WTC11 (cell line): Measurements from ENCODE around the gene OSR1. TPM values are rescaled to one million over a fixed set of nuclear protein-coding genes. Genes with fewer than 3 reads are reported as not detected.

Source experiments
- ATAC-seq: fragments of 200-7000 bp; cut with Tn5 transposase; 2 replicates; pipeline ENCODE4 v1.10.0; 2021; ENCODE audit warnings: mild to moderate bottlenecking, moderate library complexity
- CTCF ChIA-PET: fragments of 300-600 bp; sonication (Branson Sonifier 250); formaldehyde crosslinking; loops from one replicate; lab custom pipeline; 2021; ENCODE audit warnings: antibody characterized with exemption; lab: Charles Lee
- POLR2A ChIA-PET: fragments of 350-600 bp; sonication (Branson Sonifier 250); formaldehyde crosslinking; loops from one replicate; lab custom pipeline; 2021; ENCODE audit warnings: antibody characterized with exemption; lab: Charles Lee
- DNase-seq: peaks from one replicate; pipeline ENCODE4 v3.0.0; 2021; ENCODE audit warnings: low spot score
- H3K27ac Mint-ChIP-seq: 2 replicates; pipeline ENCODE4 v1.8.0; 2021; ENCODE audit warnings: mixed read lengths
- H3K27me3 Mint-ChIP-seq: 2 replicates; pipeline ENCODE4 v1.8.0; 2021; ENCODE audit warnings: low read depth, mild to moderate bottlenecking, moderate library complexity, mixed read lengths
- H3K36me3 Mint-ChIP-seq: 2 replicates; pipeline ENCODE4 v1.8.0; 2021; ENCODE audit warnings: mixed read lengths
- H3K4me1 Mint-ChIP-seq: 2 replicates; pipeline ENCODE4 v1.8.0; 2022; ENCODE audit warnings: mixed read lengths
- H3K4me3 Mint-ChIP-seq: 2 replicates; pipeline ENCODE4 v1.8.0; 2021; ENCODE audit warnings: mild to moderate bottlenecking, moderate library complexity, mixed read lengths
- H3K9me3 Mint-ChIP-seq: 2 replicates; pipeline ENCODE4 v1.8.0; 2021; ENCODE audit warnings: mixed read lengths
- ATF1 ChIP-seq: sonication (generic); formaldehyde crosslinking; IDR thresholded peaks from 2 replicates; pipeline ENCODE4 v1.8.1; 2023; ENCODE audit warnings: mild to moderate bottlenecking, moderate library complexity, missing genetic modification reagents
- CREB1 ChIP-seq: sonication (generic); formaldehyde crosslinking; IDR thresholded peaks from 2 replicates; pipeline ENCODE4 v1.8.0; 2023; ENCODE audit warnings: mild to moderate bottlenecking, missing genetic modification reagents
- CREM ChIP-seq: sonication (generic); formaldehyde crosslinking; IDR thresholded peaks from 2 replicates; pipeline ENCODE4 v1.8.1; 2022; ENCODE audit warnings: mild to moderate bottlenecking, missing genetic modification reagents, moderate library complexity
- EMX1 ChIP-seq: fragments of 250-450 bp; sonication (Bioruptor Pico); IDR thresholded peaks from 2 replicates; pipeline ENCODE4 v1.8.0; 2021; ENCODE audit warnings: mild to moderate bottlenecking
- GTF2I ChIP-seq: fragments of 250-450 bp; sonication (Bioruptor Pico); conservative IDR thresholded peaks from 2 replicates; pipeline ENCODE4 v1.4.0; 2021; ENCODE audit warnings: mild to moderate bottlenecking
- KAT7 ChIP-seq: sonication (generic); formaldehyde crosslinking; IDR thresholded peaks from 2 replicates; pipeline ENCODE4 v1.8.1; 2023; ENCODE audit warnings: missing genetic modification reagents, mild to moderate bottlenecking, borderline replicate concordance
- MYBL2 ChIP-seq: sonication (generic); formaldehyde crosslinking; IDR thresholded peaks from 2 replicates; pipeline ENCODE4 v1.8.1; 2023; ENCODE audit warnings: mild to moderate bottlenecking, moderate library complexity, missing genetic modification reagents
- SP1 ChIP-seq: sonication (generic); formaldehyde crosslinking; conservative IDR thresholded peaks from 2 replicates; pipeline ENCODE4 v1.8.1; 2022; ENCODE audit warnings: missing genetic modification reagents
- TEAD1 ChIP-seq: sonication (generic); formaldehyde crosslinking; IDR thresholded peaks from 2 replicates; pipeline ENCODE4 v1.8.0; 2022; ENCODE audit warnings: mild to moderate bottlenecking, missing genetic modification reagents
- TEAD4 ChIP-seq: sonication (generic); formaldehyde crosslinking; IDR thresholded peaks from 2 replicates; pipeline ENCODE4 v1.8.0; 2022; ENCODE audit warnings: mild to moderate bottlenecking, missing genetic modification reagents
- ZNF138 ChIP-seq: sonication (generic); formaldehyde crosslinking; conservative IDR thresholded peaks from 2 replicates; pipeline ENCODE4 v1.8.1; 2022; ENCODE audit warnings: mild to moderate bottlenecking, moderate library complexity, missing genetic modification reagents
- ZNF232 ChIP-seq: sonication (generic); formaldehyde crosslinking; IDR thresholded peaks from 2 replicates; pipeline ENCODE4 v1.8.0; 2022; ENCODE audit warnings: mild to moderate bottlenecking, missing genetic modification reagents
- total RNA-seq: library from RNA; stranded (reverse); gene quantifications from 3 replicates; pipeline ENCODE4 v1.2.3, GENCODE V29; 2021
- TF ChIP-seq, protein P1 (sequence below): sonication (generic); formaldehyde crosslinking; IDR thresholded peaks from 2 replicates; pipeline ENCODE4 v1.8.0; 2023; ENCODE audit warnings: mild to moderate bottlenecking, missing genetic modification reagents
- TF ChIP-seq, protein P2 (sequence below): fragments of 250-450 bp; sonication (Bioruptor Pico); IDR thresholded peaks from 2 replicates; pipeline ENCODE4 v1.9.0; 2021; ENCODE audit warnings: mild to moderate bottlenecking, borderline replicate concordance
- TF ChIP-seq, protein P3 (sequence below): fragments of 200-600 bp; IDR thresholded peaks from 2 replicates; pipeline ENCODE4 v1.8.0; 2022; ENCODE audit warnings: antibody characterized with exemption
- TF ChIP-seq, protein P4 (sequence below): sonication (generic); formaldehyde crosslinking; IDR thresholded peaks from 2 replicates; pipeline ENCODE4 v1.8.1; 2022; ENCODE audit warnings: missing genetic modification reagents, borderline replicate concordance

OSR1 gene
- total RNA-seq, 1 experiment from 2014 or later = 0.22 TPM

DNA sequence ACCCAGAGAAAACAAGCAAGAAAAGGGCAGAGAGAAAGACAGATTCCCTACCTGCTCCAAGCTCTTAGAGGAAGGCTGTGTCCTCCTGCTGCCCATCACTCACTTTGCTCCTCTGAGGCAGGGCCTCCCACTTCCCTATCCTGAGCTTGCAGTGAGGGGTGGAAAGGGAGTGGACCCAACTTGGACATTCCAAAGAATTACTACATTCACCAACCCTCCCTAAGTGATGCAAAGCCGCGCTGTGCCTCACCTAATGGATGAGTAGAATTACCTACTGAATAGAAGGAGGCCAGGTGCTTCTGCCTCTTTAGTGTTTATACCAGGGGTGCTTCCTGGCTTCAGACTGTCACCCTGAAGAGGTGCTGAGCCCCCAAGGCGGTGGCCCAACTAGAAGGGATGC lies 5.6 kb upstream of the OSR1 start:
- no peaks in the 10 kb centered on the region for H3K36me3 Mint-ChIP-seq
- POLR2A ChIA-PET = interaction anchor here (0.6 kb wide), 1 partner anchor 26 kb away, joined by 4 read pairs; no protein-coding TSS in a partner anchor
- TF ChIP-seq CREB1 (CRISPR knock-in tag) (no peak), EMX1 (no peak), ATF1 (CRISPR knock-in tag) (no peak), KAT7 (CRISPR knock-in tag) (no peak), TEAD1 (CRISPR knock-in tag) (no peak)
- TF ChIP-seq, protein P1, sequence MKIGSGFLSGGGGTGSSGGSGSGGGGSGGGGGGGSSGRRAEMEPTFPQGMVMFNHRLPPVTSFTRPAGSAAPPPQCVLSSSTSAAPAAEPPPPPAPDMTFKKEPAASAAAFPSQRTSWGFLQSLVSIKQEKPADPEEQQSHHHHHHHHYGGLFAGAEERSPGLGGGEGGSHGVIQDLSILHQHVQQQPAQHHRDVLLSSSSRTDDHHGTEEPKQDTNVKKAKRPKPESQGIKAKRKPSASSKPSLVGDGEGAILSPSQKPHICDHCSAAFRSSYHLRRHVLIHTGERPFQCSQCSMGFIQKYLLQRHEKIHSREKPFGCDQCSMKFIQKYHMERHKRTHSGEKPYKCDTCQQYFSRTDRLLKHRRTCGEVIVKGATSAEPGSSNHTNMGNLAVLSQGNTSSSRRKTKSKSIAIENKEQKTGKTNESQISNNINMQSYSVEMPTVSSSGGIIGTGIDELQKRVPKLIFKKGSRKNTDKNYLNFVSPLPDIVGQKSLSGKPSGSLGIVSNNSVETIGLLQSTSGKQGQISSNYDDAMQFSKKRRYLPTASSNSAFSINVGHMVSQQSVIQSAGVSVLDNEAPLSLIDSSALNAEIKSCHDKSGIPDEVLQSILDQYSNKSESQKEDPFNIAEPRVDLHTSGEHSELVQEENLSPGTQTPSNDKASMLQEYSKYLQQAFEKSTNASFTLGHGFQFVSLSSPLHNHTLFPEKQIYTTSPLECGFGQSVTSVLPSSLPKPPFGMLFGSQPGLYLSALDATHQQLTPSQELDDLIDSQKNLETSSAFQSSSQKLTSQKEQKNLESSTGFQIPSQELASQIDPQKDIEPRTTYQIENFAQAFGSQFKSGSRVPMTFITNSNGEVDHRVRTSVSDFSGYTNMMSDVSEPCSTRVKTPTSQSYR (CRISPR knock-in tag) = no peak
- no peaks in the 10 kb centered on the region for H3K9me3 Mint-ChIP-seq
- H3K27ac Mint-ChIP-seq = no peak overlapping the region
- peaks cover 31% of the 10 kb centered on the region for H3K4me1 Mint-ChIP-seq
- peaks cover 88% of the 10 kb centered on the region for H3K27me3 Mint-ChIP-seq
- ATAC-seq (no peak), DNase-seq (no peak)
- H3K4me3 Mint-ChIP-seq = peak overlapping the region; percentile 70
- CTCF ChIA-PET = interaction anchor here (0.7 to 1.1 kb wide), 4 partner anchors 12 to 319 kb away, joined by 3 to 7 read pairs (median 5); no protein-coding TSS in a partner anchor

DNA sequence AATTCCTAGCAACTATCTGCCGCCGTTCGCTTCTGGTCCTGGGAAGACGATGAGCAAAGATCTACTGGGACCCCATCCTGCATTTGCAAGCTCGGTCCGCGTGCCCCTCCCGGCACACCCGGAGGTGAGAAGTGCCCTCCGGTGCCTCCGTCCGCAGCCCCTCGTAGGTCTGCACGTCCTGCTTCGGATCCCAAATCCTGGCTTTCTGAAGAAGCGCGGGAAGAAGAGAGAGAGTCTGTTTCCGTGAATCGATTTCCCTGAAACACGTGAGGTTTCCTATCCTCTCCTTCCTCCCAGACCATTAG lies 5.0 kb upstream of the OSR1 start:
- DNase-seq = no peak
- Mint-ChIP-seq H3K36me3 (no peaks in the 10 kb centered on the region), H3K4me1 (peaks cover 32% of the 10 kb centered on the region), H3K27ac (no peak overlapping the region), H3K4me3 (peak overlapping the region; percentile 70)
- POLR2A ChIA-PET = interaction anchor here (0.6 kb wide), 2 partner anchors 26 to 349 kb away, joined by 4 to 5 read pairs; no protein-coding TSS in a partner anchor
- TF ChIP-seq MYBL2 (CRISPR knock-in tag) = no peak
- no peak for TF ChIP-seq ZNF138 (CRISPR knock-in tag)
- TF ChIP-seq, protein P2, sequence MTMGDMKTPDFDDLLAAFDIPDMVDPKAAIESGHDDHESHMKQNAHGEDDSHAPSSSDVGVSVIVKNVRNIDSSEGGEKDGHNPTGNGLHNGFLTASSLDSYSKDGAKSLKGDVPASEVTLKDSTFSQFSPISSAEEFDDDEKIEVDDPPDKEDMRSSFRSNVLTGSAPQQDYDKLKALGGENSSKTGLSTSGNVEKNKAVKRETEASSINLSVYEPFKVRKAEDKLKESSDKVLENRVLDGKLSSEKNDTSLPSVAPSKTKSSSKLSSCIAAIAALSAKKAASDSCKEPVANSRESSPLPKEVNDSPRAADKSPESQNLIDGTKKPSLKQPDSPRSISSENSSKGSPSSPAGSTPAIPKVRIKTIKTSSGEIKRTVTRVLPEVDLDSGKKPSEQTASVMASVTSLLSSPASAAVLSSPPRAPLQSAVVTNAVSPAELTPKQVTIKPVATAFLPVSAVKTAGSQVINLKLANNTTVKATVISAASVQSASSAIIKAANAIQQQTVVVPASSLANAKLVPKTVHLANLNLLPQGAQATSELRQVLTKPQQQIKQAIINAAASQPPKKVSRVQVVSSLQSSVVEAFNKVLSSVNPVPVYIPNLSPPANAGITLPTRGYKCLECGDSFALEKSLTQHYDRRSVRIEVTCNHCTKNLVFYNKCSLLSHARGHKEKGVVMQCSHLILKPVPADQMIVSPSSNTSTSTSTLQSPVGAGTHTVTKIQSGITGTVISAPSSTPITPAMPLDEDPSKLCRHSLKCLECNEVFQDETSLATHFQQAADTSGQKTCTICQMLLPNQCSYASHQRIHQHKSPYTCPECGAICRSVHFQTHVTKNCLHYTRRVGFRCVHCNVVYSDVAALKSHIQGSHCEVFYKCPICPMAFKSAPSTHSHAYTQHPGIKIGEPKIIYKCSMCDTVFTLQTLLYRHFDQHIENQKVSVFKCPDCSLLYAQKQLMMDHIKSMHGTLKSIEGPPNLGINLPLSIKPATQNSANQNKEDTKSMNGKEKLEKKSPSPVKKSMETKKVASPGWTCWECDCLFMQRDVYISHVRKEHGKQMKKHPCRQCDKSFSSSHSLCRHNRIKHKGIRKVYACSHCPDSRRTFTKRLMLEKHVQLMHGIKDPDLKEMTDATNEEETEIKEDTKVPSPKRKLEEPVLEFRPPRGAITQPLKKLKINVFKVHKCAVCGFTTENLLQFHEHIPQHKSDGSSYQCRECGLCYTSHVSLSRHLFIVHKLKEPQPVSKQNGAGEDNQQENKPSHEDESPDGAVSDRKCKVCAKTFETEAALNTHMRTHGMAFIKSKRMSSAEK = no peak
- no peak for TF ChIP-seq TEAD4 (CRISPR knock-in tag)
- TF ChIP-seq, all 79 proteins: peak for 0
- CTCF ChIA-PET = interaction anchor here (0.7 to 1.1 kb wide), 5 partner anchors 12 to 501 kb away, joined by 3 to 7 read pairs (median 3); no protein-coding TSS in a partner anchor
- ATAC-seq = no peak
- no peaks in the 10 kb centered on the region for H3K9me3 Mint-ChIP-seq
- peaks cover 91% of the 10 kb centered on the region for H3K27me3 Mint-ChIP-seq

DNA sequence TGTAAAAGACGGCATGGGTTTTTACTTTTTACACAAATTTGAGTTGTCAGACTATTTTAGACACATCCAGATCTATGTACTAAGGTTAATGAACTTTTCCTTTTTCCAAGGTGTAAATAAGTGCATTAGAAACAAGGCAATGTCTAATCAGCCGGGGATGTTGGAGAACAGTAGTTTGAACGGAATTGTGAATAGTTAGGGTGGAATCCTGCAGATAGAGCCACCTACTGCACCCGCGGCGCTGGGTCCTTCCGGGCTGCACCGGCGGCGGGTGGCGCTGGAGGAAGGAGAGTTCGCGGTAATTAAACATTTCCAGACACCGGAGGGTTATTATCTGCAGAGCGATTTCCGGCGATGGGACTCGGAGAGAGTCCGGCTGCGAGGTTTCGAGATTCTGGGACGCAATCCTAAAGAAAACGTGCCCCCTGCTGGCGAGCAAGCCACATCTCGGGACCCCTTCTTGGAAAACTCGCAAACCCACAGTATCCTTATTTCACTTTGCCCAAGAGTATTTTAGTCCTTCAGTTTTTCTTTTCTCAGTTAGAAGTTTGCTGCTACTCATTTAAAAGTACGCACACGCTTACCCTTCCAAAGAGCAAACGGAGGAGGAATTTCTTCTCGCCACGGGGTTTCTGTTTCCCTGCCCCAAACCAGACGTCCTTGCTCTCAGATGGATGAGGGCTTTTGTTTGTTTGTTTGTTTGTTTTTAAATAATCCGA lies 4.5 kb upstream of the OSR1 start:
- TF ChIP-seq, protein P3, sequence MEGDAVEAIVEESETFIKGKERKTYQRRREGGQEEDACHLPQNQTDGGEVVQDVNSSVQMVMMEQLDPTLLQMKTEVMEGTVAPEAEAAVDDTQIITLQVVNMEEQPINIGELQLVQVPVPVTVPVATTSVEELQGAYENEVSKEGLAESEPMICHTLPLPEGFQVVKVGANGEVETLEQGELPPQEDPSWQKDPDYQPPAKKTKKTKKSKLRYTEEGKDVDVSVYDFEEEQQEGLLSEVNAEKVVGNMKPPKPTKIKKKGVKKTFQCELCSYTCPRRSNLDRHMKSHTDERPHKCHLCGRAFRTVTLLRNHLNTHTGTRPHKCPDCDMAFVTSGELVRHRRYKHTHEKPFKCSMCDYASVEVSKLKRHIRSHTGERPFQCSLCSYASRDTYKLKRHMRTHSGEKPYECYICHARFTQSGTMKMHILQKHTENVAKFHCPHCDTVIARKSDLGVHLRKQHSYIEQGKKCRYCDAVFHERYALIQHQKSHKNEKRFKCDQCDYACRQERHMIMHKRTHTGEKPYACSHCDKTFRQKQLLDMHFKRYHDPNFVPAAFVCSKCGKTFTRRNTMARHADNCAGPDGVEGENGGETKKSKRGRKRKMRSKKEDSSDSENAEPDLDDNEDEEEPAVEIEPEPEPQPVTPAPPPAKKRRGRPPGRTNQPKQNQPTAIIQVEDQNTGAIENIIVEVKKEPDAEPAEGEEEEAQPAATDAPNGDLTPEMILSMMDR = peak; percentile 70
- TF ChIP-seq ZNF138 (CRISPR knock-in tag) (no peak), GTF2I (no peak), CREM (CRISPR knock-in tag) (peak; percentile 23; the same call in 1 of the 2 replicates), KAT7 (CRISPR knock-in tag) (no peak), ZNF232 (0 out of 2 replicates have a peak, but pooled peaks have one; percentile 21), SP1 (CRISPR knock-in tag) (no peak)
- TF ChIP-seq, protein P4, sequence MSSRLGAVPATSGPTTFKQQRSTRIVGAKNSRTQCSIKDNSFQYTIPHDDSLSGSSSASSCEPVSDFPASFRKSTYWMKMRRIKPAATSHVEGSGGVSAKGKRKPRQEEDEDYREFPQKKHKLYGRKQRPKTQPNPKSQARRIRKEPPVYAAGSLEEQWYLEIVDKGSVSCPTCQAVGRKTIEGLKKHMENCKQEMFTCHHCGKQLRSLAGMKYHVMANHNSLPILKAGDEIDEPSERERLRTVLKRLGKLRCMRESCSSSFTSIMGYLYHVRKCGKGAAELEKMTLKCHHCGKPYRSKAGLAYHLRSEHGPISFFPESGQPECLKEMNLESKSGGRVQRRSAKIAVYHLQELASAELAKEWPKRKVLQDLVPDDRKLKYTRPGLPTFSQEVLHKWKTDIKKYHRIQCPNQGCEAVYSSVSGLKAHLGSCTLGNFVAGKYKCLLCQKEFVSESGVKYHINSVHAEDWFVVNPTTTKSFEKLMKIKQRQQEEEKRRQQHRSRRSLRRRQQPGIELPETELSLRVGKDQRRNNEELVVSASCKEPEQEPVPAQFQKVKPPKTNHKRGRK = no peak
- no peaks in the 10 kb centered on the region for H3K9me3 Mint-ChIP-seq
- H3K27ac Mint-ChIP-seq = no peak overlapping the region
- peaks cover 32% of the 10 kb centered on the region for H3K4me1 Mint-ChIP-seq
- CTCF ChIA-PET = interaction anchor here (0.9 to 5.5 kb wide), 4 partner anchors 12 to 501 kb away, joined by 3 to 73 read pairs (median 7); no protein-coding TSS in a partner anchor
- no peaks in the 10 kb centered on the region for H3K36me3 Mint-ChIP-seq
- POLR2A ChIA-PET = interaction anchor here (0.6 kb wide), 1 partner anchor 349 kb away, joined by 5 read pairs; no protein-coding TSS in a partner anchor
- ATAC-seq = no peak
- H3K27me3 Mint-ChIP-seq = peaks cover 92% of the 10 kb centered on the region
- peak; percentile 71 for DNase-seq
- peak overlapping the region; percentile 70 for H3K4me3 Mint-ChIP-seq
